HG02970 (cell line): ENCODE results near the gene OLFM4.

Experiments used
- ATAC-seq: cut with Tn5 transposase; IDR thresholded peaks from one replicate; pipeline ENCODE4 v1.9.1; 2021; ENCODE audit warnings: mild to moderate bottlenecking, moderate library complexity, moderate number of reproducible peaks; ENCODE audit not compliant: unreplicated experiment, low FRiP score

The OLFM4 gene, protein sequence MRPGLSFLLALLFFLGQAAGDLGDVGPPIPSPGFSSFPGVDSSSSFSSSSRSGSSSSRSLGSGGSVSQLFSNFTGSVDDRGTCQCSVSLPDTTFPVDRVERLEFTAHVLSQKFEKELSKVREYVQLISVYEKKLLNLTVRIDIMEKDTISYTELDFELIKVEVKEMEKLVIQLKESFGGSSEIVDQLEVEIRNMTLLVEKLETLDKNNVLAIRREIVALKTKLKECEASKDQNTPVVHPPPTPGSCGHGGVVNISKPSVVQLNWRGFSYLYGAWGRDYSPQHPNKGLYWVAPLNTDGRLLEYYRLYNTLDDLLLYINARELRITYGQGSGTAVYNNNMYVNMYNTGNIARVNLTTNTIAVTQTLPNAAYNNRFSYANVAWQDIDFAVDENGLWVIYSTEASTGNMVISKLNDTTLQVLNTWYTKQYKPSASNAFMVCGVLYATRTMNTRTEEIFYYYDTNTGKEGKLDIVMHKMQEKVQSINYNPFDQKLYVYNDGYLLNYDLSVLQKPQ

DNA sequence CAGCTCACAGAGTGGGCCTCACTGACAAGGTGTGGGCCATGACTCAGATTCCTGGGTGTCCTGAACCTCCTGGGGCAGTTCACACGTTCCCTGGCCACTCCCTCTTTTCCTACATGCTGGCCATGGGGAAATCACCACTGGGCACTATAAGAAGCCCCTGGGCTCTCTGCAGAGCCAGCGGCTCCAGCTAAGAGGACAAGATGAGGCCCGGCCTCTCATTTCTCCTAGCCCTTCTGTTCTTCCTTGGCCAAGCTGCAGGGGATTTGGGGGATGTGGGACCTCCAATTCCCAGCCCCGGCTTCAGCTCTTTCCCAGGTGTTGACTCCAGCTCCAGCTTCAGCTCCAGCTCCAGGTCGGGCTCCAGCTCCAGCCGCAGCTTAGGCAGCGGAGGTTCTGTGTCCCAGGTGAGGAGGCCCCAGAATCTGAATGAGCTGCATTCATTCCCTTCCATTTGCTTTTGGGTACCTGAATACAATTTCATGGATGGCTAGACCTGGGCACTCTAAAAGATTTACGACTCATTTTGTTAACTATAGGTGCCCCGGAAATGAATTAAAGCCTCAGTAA is at the start of gene OLFM4:
Gene OLFM4, plus strand, starts transcription at position 177 of the 567 bp plus-strand sequence. Its CDS starts 24 bp downstream, at position 201.
- ATAC-seq: no peak

DNA sequence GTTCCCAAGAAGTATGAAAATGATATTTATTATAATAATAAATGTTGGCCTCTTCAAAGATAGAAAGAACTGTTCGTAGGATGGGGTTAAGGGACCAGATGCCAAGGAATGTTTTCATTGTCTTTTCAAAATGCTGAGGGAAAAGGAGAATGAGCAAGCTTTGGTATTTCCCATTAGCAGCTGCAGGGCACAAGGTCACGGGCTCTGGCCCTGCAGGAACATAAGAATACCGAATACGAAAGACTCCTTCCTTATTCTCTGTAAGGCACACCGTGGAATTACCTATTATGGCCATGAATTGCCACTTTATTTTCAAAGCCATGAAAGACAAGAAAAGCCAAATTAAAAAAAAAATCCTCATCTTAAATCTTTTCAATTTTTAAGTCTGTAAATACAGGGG is 49.6 kb upstream of the OLFM4 start:
- no peak for ATAC-seq

GRCh38 chr13:52980695-52981094 is 47.9 kb upstream of the OLFM4 start:
- ATAC-seq: no peak

GRCh38 chr13:52983836-52984235 is 44.8 kb upstream of the OLFM4 start:
- no peak for ATAC-seq

- no peak for ATAC-seq
Measured at GRCh38 chr13:52984881-52985363, 43.7 kb upstream of the OLFM4 start.

DNA sequence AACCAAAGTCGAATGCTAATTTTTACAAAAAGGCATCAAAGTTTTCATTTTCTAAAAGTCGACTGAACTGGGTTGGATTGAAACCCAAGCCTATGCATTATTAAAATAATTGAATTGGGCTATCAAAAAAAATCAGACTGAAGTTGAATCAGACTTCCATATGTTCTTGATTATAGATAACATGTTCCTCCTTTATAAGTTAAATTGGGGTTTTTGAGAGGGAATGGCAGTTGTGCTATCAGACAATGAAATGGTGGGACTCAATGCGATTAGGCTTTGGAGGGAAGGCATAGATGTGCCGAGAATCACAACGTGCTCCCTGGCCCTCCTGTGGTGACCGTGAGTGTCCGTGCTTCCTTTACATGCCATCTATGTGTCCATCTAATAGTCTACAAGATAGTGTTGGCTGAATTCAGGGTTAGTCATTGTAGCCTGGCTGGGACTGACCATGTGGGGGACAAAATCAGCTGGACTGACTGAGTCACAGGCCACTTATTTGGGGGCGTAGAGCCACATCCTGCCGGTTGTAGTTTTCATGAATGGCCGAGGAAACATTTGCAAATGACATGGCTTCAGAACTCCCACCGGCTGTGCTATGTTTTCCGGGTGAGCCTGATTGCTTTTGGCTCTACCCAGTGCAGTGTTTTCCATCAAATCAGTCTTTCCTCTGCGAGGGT is 37.1 kb upstream of the OLFM4 start:
- ATAC-seq: no peak

- ATAC-seq: no peak
Measured at GRCh38 chr13:52992110-52992509, 36.5 kb upstream of the OLFM4 start.

DNA sequence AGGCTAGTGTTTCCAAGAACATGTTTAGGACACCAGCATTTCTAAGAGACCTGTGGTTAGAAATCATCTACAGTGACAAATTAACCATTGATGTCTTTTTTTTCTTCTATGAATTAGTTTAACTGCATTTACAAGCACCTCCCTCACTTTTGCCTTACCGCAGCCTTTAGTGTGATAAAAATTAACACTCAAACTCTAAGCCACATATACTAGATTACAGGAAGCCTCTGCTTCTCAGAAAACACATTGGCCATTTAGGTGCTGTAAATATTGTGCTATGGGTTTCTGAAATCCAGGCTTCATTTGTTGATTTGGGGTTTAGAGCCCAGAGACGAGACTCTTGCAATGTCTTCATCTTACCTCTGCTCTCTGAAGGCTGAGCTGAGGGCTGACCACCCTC is 34.6 kb upstream of the OLFM4 start:
- no peak for ATAC-seq

- ATAC-seq: no peak
Measured at GRCh38 chr13:52994865-52995264, 33.7 kb upstream of the OLFM4 start.

GRCh38 chr13:52995946-52996345 is 32.7 kb upstream of the OLFM4 start:
- no peak for ATAC-seq

- ATAC-seq: no peak
Measured at GRCh38 chr13:52997951-52998876, 30.4 kb upstream of the OLFM4 start.

GRCh38 chr13:52999093-52999696 is 29.4 kb upstream of the OLFM4 start:
- ATAC-seq: no peak

- no peak for ATAC-seq
Measured at GRCh38 chr13:53001444-53002225, 27.0 kb upstream of the OLFM4 start.

GRCh38 chr13:53004573-53004972 is 24.0 kb upstream of the OLFM4 start:
- ATAC-seq: no peak

DNA sequence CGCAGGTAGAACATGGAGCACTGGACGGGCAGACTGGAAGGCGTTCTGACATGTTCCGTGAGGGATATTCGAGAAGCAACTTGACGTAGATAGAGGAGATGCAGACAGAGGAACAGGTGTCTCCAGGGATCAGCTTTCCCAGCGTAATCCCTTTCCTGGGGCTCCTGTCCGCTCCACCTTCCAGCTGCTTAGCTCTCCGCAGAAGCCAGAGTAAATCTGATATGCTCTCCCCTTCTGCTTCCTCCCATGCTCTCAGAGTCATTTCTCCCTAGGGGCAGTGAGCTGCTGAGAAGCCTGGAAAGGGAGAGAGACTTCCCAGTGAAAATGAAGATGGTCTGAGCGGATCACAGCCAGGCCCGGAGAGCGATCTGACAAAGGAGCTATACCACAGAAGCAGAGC is 23.0 kb upstream of the OLFM4 start:
- ATAC-seq: no peak

- ATAC-seq: no peak
Measured at GRCh38 chr13:53007872-53008271, 20.7 kb upstream of the OLFM4 start.

DNA sequence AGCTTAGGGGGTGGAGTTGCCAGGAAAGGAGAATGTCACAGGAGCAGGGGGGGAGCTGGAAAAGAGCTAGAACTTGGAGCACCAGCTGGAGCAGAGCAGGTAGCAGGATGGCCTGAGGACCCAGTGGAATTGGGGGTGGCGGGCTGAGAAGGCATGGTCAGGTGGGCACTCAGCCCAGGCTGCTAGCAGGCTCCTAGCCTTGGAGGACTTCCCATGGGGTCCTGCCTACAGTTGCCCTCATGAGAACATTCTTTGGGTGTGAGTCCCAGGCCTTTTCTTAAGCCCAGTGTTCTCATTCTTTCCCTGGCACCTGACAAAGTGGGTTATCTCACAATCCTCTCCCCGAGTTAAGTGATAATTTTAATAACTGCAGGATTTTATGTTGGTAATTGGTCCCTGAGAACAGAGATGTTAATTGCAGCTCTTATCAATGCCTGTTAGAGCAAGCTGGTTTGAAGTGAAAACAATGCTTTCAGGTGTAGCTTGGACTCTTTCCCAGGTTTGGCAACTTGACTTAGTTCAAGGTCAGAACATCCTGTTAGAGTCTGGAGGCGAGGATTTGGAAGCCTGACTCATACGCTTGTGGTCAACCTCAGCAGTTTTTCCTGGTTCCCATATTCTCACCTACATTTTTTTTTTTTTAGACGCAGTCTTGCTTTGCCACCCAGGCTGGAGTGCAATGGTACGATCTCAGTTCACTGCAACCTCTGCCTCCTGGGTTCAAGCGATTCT is 18.1 kb upstream of the OLFM4 start:
- ATAC-seq: no peak

- no peak for ATAC-seq
Measured at GRCh38 chr13:53012707-53013106, 15.9 kb upstream of the OLFM4 start.
